ENCODE measurements around the gene NTMT1. TPM values are rescaled to one million over a fixed set of nuclear protein-coding genes. Genes with fewer than 3 reads are reported as not detected.

The NTMT1 gene
- polyA plus RNA-seq, 3 donors, result 16.0 to 43.9 (median 28.2) TPM

GRCh38 chr9:129586245-129586644 is 39.7 kb upstream of the NTMT1 start:
- Mint-ChIP-seq H3K36me3 (no peaks in the 10 kb centered on the region), H3K4me1 (peaks cover 17% of the 10 kb centered on the region), H3K27me3 (ENCODE audit: low read depth in 3 of 3) (peaks cover 3 to 5% (median 4%) of the 10 kb centered on the region in 3 donors), H3K27ac (no peak overlapping the region), H3K9me3 (peaks cover 0 to 2% (median 0%) of the 10 kb centered on the region in 7 donors), H3K4me3 (no peak overlapping the region)
- Histone ChIP-seq H3K9me3 (replicated peaks in 1 of 2; ENCODE audit: control insufficient read depth in 1 of 2, insufficient read depth in 1 of 2, low read length in 2 of 2) (no peaks in the 10 kb centered on the region), H3K4me1 (ENCODE audit: control insufficient read depth in 1 of 2, insufficient read depth in 2 of 2, low read length in 2 of 2) (peaks cover 16 to 17% of the 10 kb centered on the region in 2 donors), H3K79me2 (ENCODE audit: insufficient read depth, low read length) (no peaks in the 10 kb centered on the region), H3K36me3 (replicated peaks in 1 of 2; ENCODE audit: control insufficient read depth in 1 of 2, insufficient read depth in 2 of 2, low read length in 2 of 2) (no peaks in the 10 kb centered on the region), H3K27ac (ENCODE audit: low read depth in 1 of 2, low read length in 2 of 2) (no peak overlapping the region), H3K4me2 (replicated peaks; ENCODE audit: extremely low read depth, low read length, poor library complexity, severe bottlenecking) (no peak overlapping the region), H3K27me3 (ENCODE audit: control insufficient read depth in 2 of 2, insufficient read depth in 2 of 2, low read length in 2 of 2) (no peaks in the 10 kb centered on the region), H3K4me3 (replicated peaks in 1 of 3; ENCODE audit: low read depth in 2 of 3, low read length in 3 of 3) (no peak overlapping the region), H3K9ac (ENCODE audit: insufficient read depth, low read length, poor library complexity, severe bottlenecking) (no peak overlapping the region), H2AFZ (ENCODE audit: insufficient read depth, low read depth, low read length, poor library complexity, severe bottlenecking) (no peak overlapping the region), H4K20me1 (ENCODE audit: insufficient read depth, low read length) (no peaks in the 10 kb centered on the region)
- TF ChIP-seq, protein P1, sequence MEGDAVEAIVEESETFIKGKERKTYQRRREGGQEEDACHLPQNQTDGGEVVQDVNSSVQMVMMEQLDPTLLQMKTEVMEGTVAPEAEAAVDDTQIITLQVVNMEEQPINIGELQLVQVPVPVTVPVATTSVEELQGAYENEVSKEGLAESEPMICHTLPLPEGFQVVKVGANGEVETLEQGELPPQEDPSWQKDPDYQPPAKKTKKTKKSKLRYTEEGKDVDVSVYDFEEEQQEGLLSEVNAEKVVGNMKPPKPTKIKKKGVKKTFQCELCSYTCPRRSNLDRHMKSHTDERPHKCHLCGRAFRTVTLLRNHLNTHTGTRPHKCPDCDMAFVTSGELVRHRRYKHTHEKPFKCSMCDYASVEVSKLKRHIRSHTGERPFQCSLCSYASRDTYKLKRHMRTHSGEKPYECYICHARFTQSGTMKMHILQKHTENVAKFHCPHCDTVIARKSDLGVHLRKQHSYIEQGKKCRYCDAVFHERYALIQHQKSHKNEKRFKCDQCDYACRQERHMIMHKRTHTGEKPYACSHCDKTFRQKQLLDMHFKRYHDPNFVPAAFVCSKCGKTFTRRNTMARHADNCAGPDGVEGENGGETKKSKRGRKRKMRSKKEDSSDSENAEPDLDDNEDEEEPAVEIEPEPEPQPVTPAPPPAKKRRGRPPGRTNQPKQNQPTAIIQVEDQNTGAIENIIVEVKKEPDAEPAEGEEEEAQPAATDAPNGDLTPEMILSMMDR (IDR thresholded peaks at IDR 0.05), result no peak
- WGBS (ENCODE audit: insufficient coverage), result no CpG with 5 or more reads among the region's 1 CpG
- intact Hi-C loops (cut with micrococcal nuclease), result no loop called here
- no peak for DNase-seq

DNA sequence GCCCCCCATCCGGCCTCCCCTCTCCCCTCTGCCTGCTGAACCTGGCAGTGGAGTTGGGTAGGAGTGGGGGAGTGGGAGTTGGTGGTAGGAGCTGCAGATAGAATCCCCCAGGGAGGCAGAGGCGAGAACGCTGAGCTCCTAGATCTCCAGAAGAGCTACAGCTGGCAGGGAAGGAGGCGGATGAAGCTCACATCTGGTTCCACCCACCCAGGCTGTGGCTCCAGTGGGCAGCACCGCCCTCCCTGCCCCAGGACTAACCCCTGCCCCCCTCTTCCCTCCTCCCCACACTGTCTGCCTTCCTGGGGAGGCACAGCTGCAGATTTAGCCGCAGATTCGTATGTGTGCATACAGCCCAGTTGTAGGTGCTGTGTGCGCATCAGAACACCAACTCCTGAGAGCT is 39.3 kb upstream of the NTMT1 start:
- Histone ChIP-seq H3K4me3 (replicated peaks in 1 of 3; ENCODE audit: low read depth in 2 of 3, low read length in 3 of 3) (no peak overlapping the region), H3K27me3 (ENCODE audit: control insufficient read depth in 2 of 2, insufficient read depth in 2 of 2, low read length in 2 of 2) (no peaks in the 10 kb centered on the region), H3K36me3 (replicated peaks in 1 of 2; ENCODE audit: control insufficient read depth in 1 of 2, insufficient read depth in 2 of 2, low read length in 2 of 2) (no peaks in the 10 kb centered on the region), H3K4me1 (ENCODE audit: control insufficient read depth in 1 of 2, insufficient read depth in 2 of 2, low read length in 2 of 2) (peaks cover 16 to 17% of the 10 kb centered on the region in 2 donors), H3K9ac (ENCODE audit: insufficient read depth, low read length, poor library complexity, severe bottlenecking) (no peak overlapping the region), H4K20me1 (ENCODE audit: insufficient read depth, low read length) (no peaks in the 10 kb centered on the region), H3K4me2 (replicated peaks; ENCODE audit: extremely low read depth, low read length, poor library complexity, severe bottlenecking) (no peak overlapping the region), H3K27ac (ENCODE audit: low read depth in 1 of 2, low read length in 2 of 2) (no peak overlapping the region), H2AFZ (ENCODE audit: insufficient read depth, low read depth, low read length, poor library complexity, severe bottlenecking) (no peak overlapping the region), H3K9me3 (replicated peaks in 1 of 2; ENCODE audit: control insufficient read depth in 1 of 2, insufficient read depth in 1 of 2, low read length in 2 of 2) (no peaks in the 10 kb centered on the region), H3K79me2 (ENCODE audit: insufficient read depth, low read length) (no peaks in the 10 kb centered on the region)
- TF ChIP-seq, protein P1 (IDR thresholded peaks at IDR 0.05), result no peak
- Mint-ChIP-seq H3K4me3 (no peak overlapping the region), H3K4me1 (peaks cover 17% of the 10 kb centered on the region), H3K27me3 (ENCODE audit: low read depth in 3 of 3) (peaks cover 3 to 5% (median 4%) of the 10 kb centered on the region in 3 donors), H3K27ac (peak overlapping the region in 1 of 7 donors; percentile 50), H3K36me3 (no peaks in the 10 kb centered on the region), H3K9me3 (peaks cover 0 to 2% (median 0%) of the 10 kb centered on the region in 7 donors)
- 74% methylated on average over 6 of the region's 8 CpGs for WGBS (ENCODE audit: insufficient coverage)
- DNase-seq, result no peak
- intact Hi-C loops (cut with micrococcal nuclease), result no loop called here
